Gastrocnemius medialis (tissue), 4 donors: Measurements from ENCODE around the gene KIRREL3.

Experiments used
- CTCF ChIP-seq, 5 experiments: fragments of 450-650 bp in 3 of 5; fragments of 200-600 bp in 2 of 5; sonication (generic) in 2 of 5; IDR thresholded peaks in 4 of 5; conservative IDR thresholded peaks in 1 of 5; 1 replicate in 4 of 5; 2 replicates in 1 of 5; pipeline ENCODE4 v1.5.1; 2016 to 2019; ENCODE audit warnings: antibody characterized with exemption in 5 of 5, mild to moderate bottlenecking in 3 of 5, moderate library complexity in 3 of 5
- POLR2A ChIP-seq, 2 donors: fragments of 450-650 bp; IDR thresholded peaks; one replicate each; pipeline ENCODE4 v1.6.1; 2017; ENCODE audit warnings: antibody characterized with exemption in 2 of 2, mild to moderate bottlenecking in 2 of 2, moderate library complexity in 2 of 2

- no peak for TF ChIP-seq POLR2A (IDR thresholded peaks at IDR 0.05)
- no peak for TF ChIP-seq CTCF (IDR thresholded peaks at IDR 0.05 in 4 of 5, conservative IDR thresholded peaks at IDR 0.05 in 1 of 5)
These were observed 517.9 kb downstream of the KIRREL3 start for GRCh38 chr11:126482586-126483108.
